AG04450 (cell line): ENCODE data around the gene CAMK2D. TPM values are rescaled to one million over a fixed set of nuclear protein-coding genes. Genes with fewer than 3 reads are reported as not detected.
"Not testable (repeated sequence)": the region's sequence is repeated elsewhere in the genome, so short reads cannot be mapped to it uniquely, and the experiment has no call there.

ENCODE experiments used
- CTCF ChIA-PET: fragments of 300-600, 350-600 bp; formaldehyde crosslinking; extraction: SDS; loops from one replicate; lab custom pipeline; 2022; ENCODE audit warnings: antibody characterized with exemption, inconsistent platforms; lab: Charles Lee
- POLR2A ChIA-PET: fragments of 350-600 bp; formaldehyde crosslinking; extraction: SDS; loops from one replicate; lab custom pipeline; 2021; ENCODE audit warnings: antibody characterized with exemption, inconsistent platforms; lab: Yijun Ruan, JAX
- DNase-seq: peaks from one replicate; pipeline ENCODE4 v3.0.0-alpha.2; 2011; ENCODE audit warnings: low read depth, low spot score
- H3K27ac ChIP-seq: one replicate; pipeline ENCODE4 v1.5.1; 2012; ENCODE audit warnings: low read depth, low read length, control low read depth
- H3K27me3 ChIP-seq: one replicate; pipeline ENCODE4 v1.6.0; 2012; ENCODE audit warnings: low read length; ENCODE audit not compliant: control insufficient read depth, insufficient read depth
- H3K4me3 ChIP-seq: 2 replicates; pipeline ENCODE4 v1.5.1; 2011; ENCODE audit warnings: mild to moderate bottlenecking, low read depth, low read length, control low read depth
- H3K9me3 ChIP-seq: 2 replicates; pipeline ENCODE4 v1.5.1; 2012; ENCODE audit warnings: low read length; ENCODE audit not compliant: control insufficient read depth, insufficient read depth
- polyA minus RNA-seq: library from RNA; depleted of rRNA, polyadenylated mRNA; stranded (reverse); fragments of >200 nt; gene quantifications from 2 replicates; pipeline ENCODE4 v1.2.3, GENCODE V29; 2011; rRNA and poly(A)+ RNA removed
- polyA plus RNA-seq: library from polyadenylated mRNA; depleted of rRNA; stranded (reverse); fragments of >200 nt; gene quantifications from 2 replicates; pipeline ENCODE4 v1.2.3, GENCODE V29; 2011; rRNA removed
- TF ChIP-seq, protein P1 (sequence below): IDR thresholded peaks from 2 replicates; pipeline ENCODE4 v1.5.1; 2011; ENCODE audit warnings: low read depth, low read length, control low read depth, inconsistent platforms

Gene CAMK2D
- 77.7 and 105 TPM in 2 replicates for polyA plus RNA-seq
- polyA minus RNA-seq = 88.7 and 131 TPM in 2 replicates

DNA sequence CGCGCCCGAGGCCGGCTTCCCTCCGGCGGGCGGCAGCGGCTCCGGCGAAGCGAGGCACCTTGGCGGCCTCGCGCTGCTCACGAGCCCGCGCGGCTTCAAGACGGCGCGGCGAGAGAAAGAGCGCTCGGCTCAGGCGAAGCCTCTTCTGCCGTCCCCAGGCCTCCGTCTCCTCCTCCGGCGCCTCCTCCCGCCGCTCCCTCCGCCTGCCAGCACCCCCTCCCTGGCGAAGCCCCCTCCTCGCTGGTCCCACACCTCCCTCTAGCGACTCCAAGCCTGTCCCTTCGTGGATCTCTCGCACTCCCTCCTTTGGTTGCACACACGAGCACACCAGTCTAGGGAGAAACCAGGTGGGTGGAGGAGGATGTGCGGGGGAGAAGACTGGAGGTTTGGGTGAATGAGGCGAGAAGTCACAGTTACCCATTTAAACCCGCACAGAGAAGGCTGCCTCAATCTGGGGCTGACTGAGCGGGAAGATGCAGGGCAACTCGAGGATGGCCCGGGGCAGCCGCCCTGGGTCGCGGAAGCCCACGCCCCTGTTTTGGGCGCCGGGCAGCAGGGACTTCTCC, at the start of gene CAMK2D:
CAMK2D (minus strand) TSS at position 119 of the 566 bp plus-strand sequence. CDS start 670 bp downstream, outside the sequence.
- peak within 1 kb of the TSS; percentile 99 for H3K27ac ChIP-seq
- no peaks in the 10 kb centered on the region; the same call in 1 of the 2 replicates for H3K9me3 ChIP-seq
- ChIA-PET CTCF (interaction anchor here (0.6 to 1.8 kb wide), 2 partner anchors 10 to 214 kb away, joined by 3 to 7 read pairs; no protein-coding TSS in a partner anchor), POLR2A (interaction anchor here (0.6 to 1.2 kb wide), 4 partner anchors 214 to 603 kb away, joined by 3 to 4 read pairs (median 3); no protein-coding TSS in a partner anchor)
- TF ChIP-seq, protein P1, sequence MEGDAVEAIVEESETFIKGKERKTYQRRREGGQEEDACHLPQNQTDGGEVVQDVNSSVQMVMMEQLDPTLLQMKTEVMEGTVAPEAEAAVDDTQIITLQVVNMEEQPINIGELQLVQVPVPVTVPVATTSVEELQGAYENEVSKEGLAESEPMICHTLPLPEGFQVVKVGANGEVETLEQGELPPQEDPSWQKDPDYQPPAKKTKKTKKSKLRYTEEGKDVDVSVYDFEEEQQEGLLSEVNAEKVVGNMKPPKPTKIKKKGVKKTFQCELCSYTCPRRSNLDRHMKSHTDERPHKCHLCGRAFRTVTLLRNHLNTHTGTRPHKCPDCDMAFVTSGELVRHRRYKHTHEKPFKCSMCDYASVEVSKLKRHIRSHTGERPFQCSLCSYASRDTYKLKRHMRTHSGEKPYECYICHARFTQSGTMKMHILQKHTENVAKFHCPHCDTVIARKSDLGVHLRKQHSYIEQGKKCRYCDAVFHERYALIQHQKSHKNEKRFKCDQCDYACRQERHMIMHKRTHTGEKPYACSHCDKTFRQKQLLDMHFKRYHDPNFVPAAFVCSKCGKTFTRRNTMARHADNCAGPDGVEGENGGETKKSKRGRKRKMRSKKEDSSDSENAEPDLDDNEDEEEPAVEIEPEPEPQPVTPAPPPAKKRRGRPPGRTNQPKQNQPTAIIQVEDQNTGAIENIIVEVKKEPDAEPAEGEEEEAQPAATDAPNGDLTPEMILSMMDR = peak; percentile 68
- DNase-seq = no peak
- H3K27me3 ChIP-seq = no peaks in the 10 kb centered on the region
- peak within 1 kb of the TSS; percentile 99 for H3K4me3 ChIP-seq

DNA sequence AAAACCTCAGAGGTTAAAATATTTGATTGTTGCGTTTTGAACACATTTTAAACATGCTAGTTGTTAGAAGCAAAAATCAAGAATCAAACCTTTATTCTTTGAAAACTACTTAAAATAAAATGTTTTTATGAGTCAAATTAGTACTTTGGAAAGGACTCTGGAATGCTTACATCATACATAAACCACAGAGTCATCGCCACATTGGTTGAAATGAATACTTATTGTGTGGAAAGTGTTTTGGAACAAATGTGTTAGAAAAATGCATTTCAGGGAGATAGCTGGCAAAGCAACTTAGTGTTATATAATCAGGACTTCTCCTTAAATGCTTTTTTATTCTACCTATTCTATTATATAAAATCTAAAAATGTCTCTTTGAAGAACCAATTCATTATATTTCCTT, 49.4 kb upstream of the CAMK2D start:
- TF ChIP-seq, protein P1 = no peak
- DNase-seq = no peak
- no peak overlapping the region for H3K4me3 ChIP-seq
- ChIA-PET CTCF (interaction anchor here (0.8 kb wide), 2 partner anchors 10 to 16 kb away, joined by 3 read pairs; no protein-coding TSS in a partner anchor), POLR2A (no interaction called here)
- H3K9me3 ChIP-seq = no peaks in the 10 kb centered on the region
- no peaks in the 10 kb centered on the region for H3K27me3 ChIP-seq
- H3K27ac ChIP-seq = no peak overlapping the region

DNA sequence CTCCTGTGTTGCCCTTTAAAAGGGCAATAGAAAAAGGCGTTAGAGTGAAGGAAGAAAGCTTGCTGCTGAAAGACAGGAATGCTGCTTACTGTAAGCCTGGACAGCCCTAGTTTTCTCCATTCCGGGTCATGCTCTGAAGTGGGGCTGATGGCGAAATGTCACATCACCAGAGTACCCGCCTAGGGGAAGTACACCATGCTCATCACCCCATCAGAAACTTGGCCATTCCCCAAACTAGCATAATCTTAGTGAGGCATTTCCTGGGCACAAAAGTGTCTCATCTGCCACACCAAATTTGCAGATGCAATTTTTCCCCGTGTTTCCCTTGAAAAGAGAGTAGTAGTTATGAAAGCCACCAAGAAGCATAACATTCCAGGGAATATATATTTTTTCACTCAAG, 47.8 kb upstream of the CAMK2D start:
- POLR2A ChIA-PET = no interaction called here

DNA sequence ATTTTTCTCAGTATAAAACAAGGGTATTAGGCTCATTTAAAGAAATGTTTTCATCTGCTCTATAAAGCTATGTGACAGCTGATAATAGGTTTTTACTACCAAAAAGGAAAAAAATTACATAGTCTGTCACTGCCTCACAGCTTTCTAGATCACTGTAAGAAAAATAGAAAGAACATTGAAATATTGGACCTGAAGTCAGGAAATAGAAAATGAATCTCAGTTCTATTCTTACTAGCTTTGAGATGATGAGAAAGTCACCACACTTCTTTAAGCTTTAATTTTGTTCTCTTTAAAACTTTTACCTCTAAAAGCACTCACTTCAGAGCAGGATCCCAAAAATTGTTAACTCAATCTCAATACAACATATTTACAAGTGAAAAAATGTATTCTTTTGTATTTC, 45.3 kb upstream of the CAMK2D start:
- Histone ChIP-seq H3K4me3 (no peak overlapping the region), H3K27me3 (no peaks in the 10 kb centered on the region), H3K27ac (no peak overlapping the region), H3K9me3 (peaks cover 3% of the 10 kb centered on the region; the same call in 1 of the 2 replicates)
- DNase-seq = no peak
- CTCF ChIA-PET = interaction anchor here (1.2 kb wide), 1 partner anchor 14 kb away, joined by 4 read pairs; no protein-coding TSS in a partner anchor
- TF ChIP-seq, protein P1 = no peak
- POLR2A ChIA-PET = no interaction called here

More for the DNA sequence above, 47.8 kb upstream of the CAMK2D start:
- Histone ChIP-seq H3K9me3 (no peaks in the 10 kb centered on the region), H3K27ac (no peak overlapping the region), H3K4me3 (no peak overlapping the region), H3K27me3 (no peaks in the 10 kb centered on the region)
- CTCF ChIA-PET = no interaction called here
- no peak for DNase-seq
- TF ChIP-seq, protein P1 = no peak

DNA sequence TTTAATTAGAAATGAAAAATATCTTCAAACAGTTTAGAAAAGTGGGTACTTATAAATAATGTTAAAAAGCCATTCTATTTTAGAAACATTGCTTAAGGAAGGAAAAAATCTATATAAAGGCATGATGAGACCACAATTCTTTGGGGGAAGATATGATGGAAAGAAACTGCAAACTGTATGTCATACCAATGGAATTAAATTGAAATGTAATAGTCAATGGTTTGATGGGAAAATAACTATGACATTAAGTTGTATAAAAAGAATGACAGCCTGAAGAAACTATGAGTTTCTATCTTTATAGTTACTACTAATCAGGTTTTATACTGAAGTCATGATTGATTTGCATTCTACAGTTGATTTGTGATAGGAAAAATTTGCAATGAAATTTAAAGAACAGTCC, 40.3 kb upstream of the CAMK2D start:
- ChIA-PET CTCF (no interaction called here), POLR2A (no interaction called here)
- H3K4me3 ChIP-seq = no peak overlapping the region
- no peak for DNase-seq
- TF ChIP-seq, protein P1 = no peak
- peaks cover 3% of the 10 kb centered on the region; the same call in 1 of the 2 replicates for H3K9me3 ChIP-seq
- no peaks in the 10 kb centered on the region for H3K27me3 ChIP-seq
- H3K27ac ChIP-seq = no peak overlapping the region

DNA sequence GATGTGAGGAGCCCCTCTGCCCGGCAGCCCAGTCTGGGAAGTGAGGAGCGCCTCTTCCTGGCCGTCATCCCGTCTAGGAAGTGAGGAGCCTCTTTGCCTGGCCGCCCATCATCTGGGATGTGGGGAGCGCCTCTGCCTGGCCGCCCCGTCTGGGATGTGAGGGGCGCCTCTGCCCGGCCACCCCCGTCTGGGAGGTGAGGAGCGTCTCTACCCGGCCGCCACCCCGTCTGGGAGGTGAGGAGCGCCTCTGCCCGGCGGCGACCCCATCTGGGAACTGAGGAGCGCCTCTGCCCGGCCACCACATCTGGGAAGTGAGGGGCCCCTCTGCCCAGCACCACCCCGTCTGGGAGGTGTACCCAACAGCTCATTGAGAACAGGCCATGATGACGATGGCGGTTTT, 34.8 kb upstream of the CAMK2D start:
- CTCF ChIA-PET, DNase-seq, H3K27me3 ChIP-seq, H3K4me3 ChIP-seq, POLR2A ChIA-PET, H3K27ac ChIP-seq: not testable (repeated sequence)
- H3K9me3 ChIP-seq = peaks cover 11% of the 10 kb centered on the region
